HCT116 (cell line): ENCODE measurements around the gene ZNF396. TPM values are rescaled to one million over a fixed set of nuclear protein-coding genes. Genes with fewer than 3 reads are reported as not detected.

Source experiments
- ATAC-seq: fragments of 200-7000 bp; cut with Tn5 transposase; 2 replicates; pipeline ENCODE4 v1.9.1; 2020; ENCODE audit warnings: mild to moderate bottlenecking, moderate library complexity
- BruUV-seq: library from RNA; stranded (reverse); fragments of 400-500 nt; replicated peaks from 2 replicates; lab custom pipeline; 2021; lab: Mats Ljungman, UMichigan
- CTCF ChIA-PET: fragments of 300-600 bp; sonication (Branson Sonifier 250); formaldehyde crosslinking; loops from one replicate; lab custom pipeline; 2021; ENCODE audit warnings: antibody characterized with exemption; lab: Charles Lee
- POLR2A ChIA-PET: fragments of 300-600, 350-600 bp; sonication (Branson Sonifier 250); formaldehyde crosslinking; loops from one replicate; lab custom pipeline; 2021; ENCODE audit warnings: antibody characterized with exemption; lab: Charles Lee
- RAD21 ChIA-PET, 2 experiments: fragments of 300-600 bp; sonication (Branson Sonifier 250); formaldehyde crosslinking; loops; one replicate each; lab custom pipeline; 2023; ENCODE audit warnings: low total read pairs in 2 of 2; ENCODE audit not compliant: uncharacterized antibody in 2 of 2, unreplicated experiment in 2 of 2, low non-redundant PET in 1 of 2; lab: Charles Lee
- DNase-seq: peaks from one replicate; pipeline ENCODE4 v3.0.0-alpha.2; 2010; ENCODE audit warnings: low read depth, low spot score
- H2AFZ ChIP-seq: fragments of 200-600 bp; shearing (Covaris generic), sonication (generic); 2 replicates; pipeline ENCODE4 v1.6.1; 2017; ENCODE audit warnings: low read depth, mixed run types, mixed read lengths, antibody characterized with exemption, low read length; ENCODE audit not compliant: poor library complexity, severe bottlenecking
- H3K27ac ChIP-seq: 2 replicates; pipeline ENCODE4 v1.5.1; 2012; ENCODE audit warnings: low read depth, low read length
- H3K27me3 ChIP-seq: fragments of 200-600 bp; sonication (generic); 2 replicates; pipeline ENCODE4 v1.6.1; 2016; ENCODE audit warnings: mixed run types, low read length, mixed read lengths; ENCODE audit not compliant: insufficient read depth
- H3K36me3 ChIP-seq, 2 experiments: fragments of 200-500 bp in 1 of 2; fragments of 200-600 bp in 1 of 2; sonication (Bioruptor generic) in 1 of 2; sonication (generic) in 1 of 2; 2 replicates each; pipeline versions ENCODE4 v1.5.1 to v1.6.1; 2014 to 2016; ENCODE audit warnings: low read length in 2 of 2, inconsistent platforms in 1 of 2, mixed read lengths in 1 of 2, mixed run types in 1 of 2; ENCODE audit not compliant: insufficient read depth in 2 of 2, control insufficient read depth in 1 of 2
- H3K4me1 ChIP-seq, 2 experiments: fragments of 200-600 bp in 1 of 2; sonication (generic) in 1 of 2; 2 replicates each; pipeline versions ENCODE4 v1.5.1 to v1.6.1; 2012 to 2017; ENCODE audit warnings: low read length in 2 of 2, inconsistent platforms in 1 of 2, mild to moderate bottlenecking in 1 of 2, mixed read lengths in 1 of 2, mixed run types in 1 of 2, moderate library complexity in 1 of 2; ENCODE audit not compliant: insufficient read depth in 2 of 2, control insufficient read depth in 1 of 2
- H3K4me2 ChIP-seq: fragments of 200-600 bp; sonication (generic); 2 replicates; pipeline ENCODE4 v1.6.1; 2017; ENCODE audit warnings: mixed run types, low read length, mixed read lengths
- H3K4me3 ChIP-seq, 2 experiments: fragments of 200-600 bp in 1 of 2; sonication (generic) in 1 of 2; replicated peaks in 1 of 2; 2 replicates each; pipeline ENCODE4 v1.5.1; 2011 to 2016; ENCODE audit warnings: low read length in 2 of 2, control low read depth in 1 of 2, low read depth in 1 of 2, mild to moderate bottlenecking in 1 of 2, mixed read lengths in 1 of 2, mixed run types in 1 of 2
- H3K79me2 ChIP-seq: fragments of 200-600 bp; sonication (generic); 2 replicates; pipeline ENCODE4 v1.6.1; 2017; ENCODE audit warnings: mild to moderate bottlenecking, mixed run types, low read length, moderate library complexity, mixed read lengths; ENCODE audit not compliant: insufficient read depth
- H3K9ac ChIP-seq: fragments of 200-600 bp; sonication (generic); 2 replicates; pipeline ENCODE4 v1.6.1; 2016; ENCODE audit warnings: low read length, mixed read lengths
- H3K9me2 ChIP-seq: fragments of 200-600 bp; sonication (generic), shearing (Covaris generic); 2 replicates; pipeline ENCODE4 v1.6.1; 2017; ENCODE audit warnings: mixed run types, mild to moderate bottlenecking, moderate library complexity; ENCODE audit not compliant: insufficient read depth
- H3K9me3 ChIP-seq, 2 experiments: fragments of 200-500 bp in 1 of 2; fragments of 200-600 bp in 1 of 2; sonication (Bioruptor generic) in 1 of 2; sonication (generic) in 1 of 2; 2 replicates each; pipeline ENCODE4 v1.6.1; 2014 to 2017; ENCODE audit warnings: low read length in 2 of 2, mixed read lengths in 2 of 2, inconsistent platforms in 1 of 2, low read depth in 1 of 2, mild to moderate bottlenecking in 1 of 2, mixed run types in 1 of 2, moderate library complexity in 1 of 2; ENCODE audit not compliant: control insufficient read depth in 1 of 2, insufficient read depth in 1 of 2
- H4K20me1 ChIP-seq: fragments of 200-600 bp; sonication (generic), shearing (Covaris generic); 2 replicates; pipeline ENCODE4 v1.6.1; 2017; ENCODE audit warnings: mixed run types, mild to moderate bottlenecking, moderate library complexity; ENCODE audit not compliant: insufficient read depth
- CBX3 ChIP-seq: IDR thresholded peaks from 2 replicates; pipeline ENCODE4 v1.6.1; 2012; ENCODE audit warnings: low read depth
- CEBPB ChIP-seq: IDR thresholded peaks from 2 replicates; pipeline ENCODE4 v1.6.1; 2012; ENCODE audit warnings: low read depth
- EGR1 ChIP-seq: IDR thresholded peaks from 2 replicates; pipeline ENCODE4 v1.6.1; 2012; ENCODE audit warnings: low read depth
- ELF1 ChIP-seq: IDR thresholded peaks from 2 replicates; pipeline ENCODE4 v1.6.1; 2012; ENCODE audit warnings: low read depth, borderline replicate concordance
- EZH2 ChIP-seq: fragments of 200-600 bp; sonication (generic); IDR thresholded peaks from 2 replicates; pipeline ENCODE4 v1.6.1; 2017; ENCODE audit warnings: antibody characterized with exemption, mixed run types
- FOSL1 ChIP-seq: IDR thresholded peaks from 2 replicates; pipeline ENCODE4 v1.6.1; 2012; ENCODE audit warnings: low read depth
- POLR2A ChIP-seq: IDR thresholded peaks from 2 replicates; pipeline ENCODE4 v1.7.0; 2011; ENCODE audit warnings: borderline replicate concordance; ENCODE audit not compliant: insufficient read depth, insufficient read length; ENCODE audit errors: extremely low read depth
- POLR2AphosphoS5 ChIP-seq: IDR thresholded peaks from 2 replicates; pipeline ENCODE4 v1.6.1; 2011; ENCODE audit warnings: mild to moderate bottlenecking, low read depth, low read length, moderate library complexity
- RAD21 ChIP-seq: IDR thresholded peaks from 2 replicates; pipeline ENCODE4 v1.6.1; 2012; ENCODE audit warnings: low read depth, mild to moderate bottlenecking
- SP1 ChIP-seq: IDR thresholded peaks from 2 replicates; pipeline ENCODE4 v1.6.1; 2012; ENCODE audit warnings: low read depth
- SRF ChIP-seq: IDR thresholded peaks from 2 replicates; pipeline ENCODE4 v1.6.1; 2012; ENCODE audit warnings: low read depth
- TCF7L2 ChIP-seq: IDR thresholded peaks from 2 replicates; pipeline ENCODE4 v1.7.0; 2011; ENCODE audit warnings: borderline replicate concordance, inconsistent platforms; ENCODE audit not compliant: insufficient read depth, insufficient read length; ENCODE audit errors: extremely low read depth
- ZBTB33 ChIP-seq: IDR thresholded peaks from 2 replicates; pipeline ENCODE4 v1.6.1; 2011; ENCODE audit warnings: mild to moderate bottlenecking, low read length, moderate library complexity; ENCODE audit not compliant: insufficient replicate concordance; ENCODE audit errors: extremely low read depth
- ZFX ChIP-seq: fragments of 450-650 bp; IDR thresholded peaks from 2 replicates; pipeline ENCODE4 v1.6.1; 2017
- intact Hi-C: fragments of 100-400 bp; cut with micrococcal nuclease; formaldehyde crosslinking; loops from 2 replicates; pipeline ENCODE4 v1.10.0; 2022
- total RNA-seq: library from RNA; stranded (reverse); gene quantifications from one replicate; pipeline ENCODE4 v1.2.1, GENCODE V29; 2021; ENCODE audit not compliant: unreplicated experiment
- TF ChIP-seq, protein P1 (sequence below): IDR thresholded peaks from 2 replicates; pipeline ENCODE4 v1.6.1; 2012
- TF ChIP-seq, protein P2 (sequence below), 3 experiments: fragments of 200-600 bp in 1 of 3; sonication (generic) in 1 of 3; IDR thresholded peaks in 2 of 3; conservative IDR thresholded peaks in 1 of 3; 2 replicates each; pipeline ENCODE4 v1.5.1; 2012 to 2017; ENCODE audit warnings: low read depth in 2 of 3, low read length in 2 of 3, antibody characterized with exemption in 1 of 3, borderline replicate concordance in 1 of 3, control low read depth in 1 of 3, mild to moderate bottlenecking in 1 of 3, mixed read lengths in 1 of 3, mixed run types in 1 of 3, moderate library complexity in 1 of 3; ENCODE audit not compliant: insufficient read depth in 1 of 3

ZNF396 gene
- total RNA-seq, 1 experiment from 2014 or later, result 1.3 TPM

DNA sequence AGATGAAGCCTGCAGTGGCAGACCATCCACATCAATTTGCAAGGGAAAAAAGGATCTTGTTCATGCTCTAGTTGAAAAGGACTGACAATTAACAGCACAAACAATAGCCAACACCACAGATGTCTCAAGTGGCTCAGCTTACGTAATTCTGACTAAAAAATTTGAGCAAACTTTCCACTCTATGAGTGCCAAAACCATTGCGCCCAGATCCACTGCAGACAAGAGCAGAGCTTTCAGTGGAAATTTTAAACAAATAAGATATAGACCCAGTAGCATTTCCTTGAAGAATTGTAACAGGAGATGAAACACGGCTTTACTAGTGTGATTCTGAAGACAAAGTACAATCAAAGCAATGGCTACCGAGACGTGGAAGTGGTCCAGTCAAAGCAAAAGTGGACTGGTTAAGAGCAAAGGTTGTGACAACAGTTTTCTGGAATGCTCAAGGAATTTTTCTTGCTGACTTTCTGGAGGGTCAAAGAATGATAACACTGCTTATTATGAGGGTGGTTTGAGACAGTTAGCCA is 12.0 kb upstream of the ZNF396 start:
- BruUV-seq, result no TSS peak
- Histone ChIP-seq H3K36me3 (no peaks in the 10 kb centered on the region), H4K20me1 (no peaks in the 10 kb centered on the region), H3K9me3 (no peaks in the 10 kb centered on the region; a peak in 1 of 4 replicates), H3K27ac (no peak overlapping the region), H3K9ac (no peak overlapping the region), H2AFZ (no peak overlapping the region), H3K27me3 (0 out of 2 replicates have a peak, but pooled peaks cover 6% of the 10 kb centered on the region), H3K4me1 (0 out of 4 replicates have a peak, but pooled peaks cover 0 to 4% of the 10 kb centered on the region in 2 experiments), H3K4me3 (no peak overlapping the region), H3K9me2 (no peaks in the 10 kb centered on the region), H3K4me2 (no peak overlapping the region), H3K79me2 (no peaks in the 10 kb centered on the region)
- TF ChIP-seq ELF1 (no peak), POLR2A (no peak), ZFX (no peak), SRF (no peak), CBX3 (no peak), EGR1 (no peak), SP1 (no peak), FOSL1 (no peak), ZBTB33 (no peak), RAD21 (no peak), CEBPB (no peak), POLR2AphosphoS5 (no peak), EZH2 (no peak), TCF7L2 (no peak)
- TF ChIP-seq, protein P1, sequence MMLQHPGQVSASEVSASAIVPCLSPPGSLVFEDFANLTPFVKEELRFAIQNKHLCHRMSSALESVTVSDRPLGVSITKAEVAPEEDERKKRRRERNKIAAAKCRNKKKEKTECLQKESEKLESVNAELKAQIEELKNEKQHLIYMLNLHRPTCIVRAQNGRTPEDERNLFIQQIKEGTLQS, result no peak
- TF ChIP-seq, protein P2, sequence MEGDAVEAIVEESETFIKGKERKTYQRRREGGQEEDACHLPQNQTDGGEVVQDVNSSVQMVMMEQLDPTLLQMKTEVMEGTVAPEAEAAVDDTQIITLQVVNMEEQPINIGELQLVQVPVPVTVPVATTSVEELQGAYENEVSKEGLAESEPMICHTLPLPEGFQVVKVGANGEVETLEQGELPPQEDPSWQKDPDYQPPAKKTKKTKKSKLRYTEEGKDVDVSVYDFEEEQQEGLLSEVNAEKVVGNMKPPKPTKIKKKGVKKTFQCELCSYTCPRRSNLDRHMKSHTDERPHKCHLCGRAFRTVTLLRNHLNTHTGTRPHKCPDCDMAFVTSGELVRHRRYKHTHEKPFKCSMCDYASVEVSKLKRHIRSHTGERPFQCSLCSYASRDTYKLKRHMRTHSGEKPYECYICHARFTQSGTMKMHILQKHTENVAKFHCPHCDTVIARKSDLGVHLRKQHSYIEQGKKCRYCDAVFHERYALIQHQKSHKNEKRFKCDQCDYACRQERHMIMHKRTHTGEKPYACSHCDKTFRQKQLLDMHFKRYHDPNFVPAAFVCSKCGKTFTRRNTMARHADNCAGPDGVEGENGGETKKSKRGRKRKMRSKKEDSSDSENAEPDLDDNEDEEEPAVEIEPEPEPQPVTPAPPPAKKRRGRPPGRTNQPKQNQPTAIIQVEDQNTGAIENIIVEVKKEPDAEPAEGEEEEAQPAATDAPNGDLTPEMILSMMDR (IDR thresholded peaks at IDR 0.05 in 2 of 3, conservative IDR thresholded peaks at IDR 0.05 in 1 of 3; ENCODE audit: borderline replicate concordance in 1 of 3, insufficient read depth in 1 of 3, low read depth in 2 of 3, low read length in 2 of 3), result no peak
- DNase-seq (no peak), ATAC-seq (no peak)
- POLR2A ChIA-PET, result no interaction called here
- intact Hi-C loops, result loop anchor here (5.0 to 10.0 kb wide), 3 partner anchors 384 to 583 kb away; partner anchors contain the start of gene RMP24
- RAD21 ChIA-PET, result no interaction called here
- CTCF ChIA-PET, result no interaction called here
